ENCODE results near the gene CCDC197. TPM values are rescaled to one million over a fixed set of nuclear protein-coding genes. Genes with fewer than 3 reads are reported as not detected.

Gene CCDC197
- polyA plus RNA-seq, 3 donors, result not detected

- 59 to 73% (median 61%) methylated on average over 23 of the region's 23 CpGs for WGBS, 3 donors
- H3K27ac ChIP-seq (ENCODE audit: low read depth, low read length), result no peak overlapping the region
These were observed 37.6 kb upstream of the CCDC197 start for GRCh38 chr14:93959239-93960107.

DNA sequence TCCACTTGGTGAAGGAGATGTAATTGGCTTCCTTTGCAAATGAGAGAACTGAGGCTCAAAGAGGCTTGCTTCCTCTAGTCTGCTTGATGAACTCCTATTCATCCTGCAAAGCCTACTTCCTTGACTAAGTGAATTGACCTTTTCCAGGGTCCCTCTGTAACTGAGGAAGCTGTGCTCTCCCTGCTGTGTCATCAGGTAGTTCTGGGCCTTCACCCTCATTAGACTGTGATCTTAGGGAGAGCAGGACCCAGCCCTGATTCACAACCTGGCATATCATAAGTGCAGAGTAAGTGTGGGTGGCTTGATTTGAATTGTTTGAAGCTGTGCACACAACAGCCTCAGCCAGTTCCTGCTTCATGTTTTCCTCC, 37.0 kb upstream of the CCDC197 start:
- no peak overlapping the region for H3K27ac ChIP-seq (ENCODE audit: low read depth, low read length)

DNA sequence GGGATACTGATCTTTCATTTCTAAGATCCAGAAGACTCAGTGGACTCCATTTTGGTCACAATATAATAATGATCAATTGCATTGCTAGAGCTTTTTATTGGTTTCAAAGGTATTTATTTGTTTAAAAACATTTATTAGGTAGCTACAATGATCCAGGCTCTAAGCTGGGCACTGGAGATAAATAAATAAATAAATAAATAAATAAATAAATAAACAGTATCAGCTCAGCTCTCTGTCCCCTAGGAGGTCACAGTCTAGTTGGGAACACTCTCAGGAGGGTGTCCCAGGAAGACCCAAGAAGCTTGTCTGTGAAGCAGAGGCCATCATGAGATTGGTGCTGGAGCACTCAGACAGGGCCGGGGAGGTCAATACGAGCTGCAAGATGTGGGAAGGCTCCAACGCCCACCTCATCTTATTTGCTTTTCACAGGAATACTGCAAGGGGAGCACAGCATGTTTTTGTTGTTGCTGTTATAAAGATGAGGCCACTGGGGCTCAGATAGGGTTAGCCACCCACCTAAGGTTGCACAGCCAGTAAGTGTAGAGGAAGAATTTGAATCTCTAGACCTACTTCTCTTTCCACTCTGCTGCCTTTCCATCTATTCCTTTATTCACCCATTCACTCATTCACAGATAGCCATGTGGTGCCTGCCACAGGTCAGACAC, 36.2 kb upstream of the CCDC197 start:
- no peak overlapping the region for H3K27ac ChIP-seq (ENCODE audit: low read depth, low read length)
- 90 to 93% (median 92%) methylated on average over 3 of the region's 3 CpGs for WGBS, 3 donors

- WGBS, 3 donors, result 88 to 95% (median 91%) methylated on average over 8 of the region's 8 CpGs
- no peak overlapping the region for H3K27ac ChIP-seq (ENCODE audit: low read depth, low read length)
These were observed 35.5 kb upstream of the CCDC197 start for GRCh38 chr14:93961620-93962019.

GRCh38 chr14:93962701-93963601, 34.1 kb upstream of the CCDC197 start:
- WGBS, 3 donors, result 44 to 70% (median 50%) methylated on average over 16 of the region's 16 CpGs
- no peak overlapping the region for H3K27ac ChIP-seq (ENCODE audit: low read depth, low read length)

DNA sequence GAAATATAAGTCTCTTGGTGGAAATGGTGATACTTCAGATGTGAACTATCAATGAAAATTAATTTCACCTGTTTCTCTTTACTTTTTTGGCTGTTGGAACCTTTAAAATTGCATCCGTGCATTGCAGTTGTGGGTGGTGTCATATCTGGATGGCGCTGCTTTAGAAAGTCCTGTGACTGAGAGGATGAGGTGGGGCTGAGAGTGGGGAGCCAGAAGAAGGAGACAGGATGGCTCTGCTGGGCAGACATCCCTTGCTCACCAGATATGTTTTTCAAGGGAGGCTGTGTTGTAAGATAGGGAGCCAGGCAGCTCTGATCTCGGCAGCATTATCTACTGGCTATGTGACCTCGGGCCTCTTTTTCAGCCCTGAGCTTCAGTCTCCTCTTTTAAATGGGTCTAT, 33.4 kb upstream of the CCDC197 start:
- no peak overlapping the region for H3K27ac ChIP-seq (ENCODE audit: low read depth, low read length)
- 77 to 88% (median 86%) methylated on average over 4 of the region's 4 CpGs for WGBS, 3 donors

DNA sequence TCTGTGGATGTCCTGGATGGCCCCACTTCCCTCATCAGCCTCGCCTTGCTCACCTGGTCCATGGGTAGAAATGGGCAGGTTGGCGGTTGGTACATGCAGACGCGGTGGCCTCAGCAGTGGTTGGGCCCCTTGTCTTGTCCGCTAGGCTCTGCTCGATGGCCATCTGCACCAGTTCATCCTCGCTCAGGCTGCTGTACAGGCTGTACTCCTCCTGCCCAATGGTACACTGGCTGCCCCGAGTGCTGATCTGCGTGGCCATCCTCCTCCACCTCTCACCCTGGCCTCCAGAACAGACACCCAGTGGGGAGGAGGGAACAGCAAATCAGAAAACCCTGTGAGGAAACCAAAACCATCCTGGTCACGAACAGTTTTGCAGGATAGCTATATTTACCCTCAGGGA, 32.8 kb upstream of the CCDC197 start:
- no peak overlapping the region for H3K27ac ChIP-seq (ENCODE audit: low read depth, low read length)
- WGBS, 3 donors, result 94 to 95% (median 95%) methylated on average over 10 of the region's 10 CpGs

GRCh38 chr14:93964820-93965286, 32.2 kb upstream of the CCDC197 start:
- 88 to 92% (median 92%) methylated on average over 3 of the region's 3 CpGs for WGBS, 3 donors
- H3K27ac ChIP-seq (ENCODE audit: low read depth, low read length), result no peak overlapping the region

DNA sequence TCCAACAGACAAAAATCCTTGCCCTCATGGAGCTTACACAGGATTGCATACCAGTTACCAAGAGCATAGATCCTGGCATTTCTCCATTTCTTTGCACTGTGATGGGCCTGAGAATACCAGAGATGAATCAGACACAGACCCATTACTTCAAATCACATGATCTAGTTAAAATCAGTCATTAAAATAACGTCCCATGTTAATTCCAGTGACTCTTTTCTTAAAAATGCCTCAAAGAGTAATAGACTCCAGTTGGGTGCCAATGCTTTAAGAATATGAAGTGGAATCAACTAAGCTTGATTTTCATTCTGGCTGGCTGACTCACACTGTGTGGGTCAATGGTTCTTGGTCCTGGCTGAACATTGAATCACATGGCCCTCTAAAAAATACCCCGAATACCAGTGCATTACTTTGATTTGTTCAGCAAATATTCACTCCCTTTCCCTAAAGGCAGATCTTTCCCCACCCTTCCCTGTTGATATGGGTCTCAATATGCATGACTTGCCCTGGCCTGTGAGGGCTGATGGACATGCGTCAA, 31.7 kb upstream of the CCDC197 start:
- 86 to 89% (median 87%) methylated on average over 3 of the region's 3 CpGs for WGBS, 3 donors

DNA sequence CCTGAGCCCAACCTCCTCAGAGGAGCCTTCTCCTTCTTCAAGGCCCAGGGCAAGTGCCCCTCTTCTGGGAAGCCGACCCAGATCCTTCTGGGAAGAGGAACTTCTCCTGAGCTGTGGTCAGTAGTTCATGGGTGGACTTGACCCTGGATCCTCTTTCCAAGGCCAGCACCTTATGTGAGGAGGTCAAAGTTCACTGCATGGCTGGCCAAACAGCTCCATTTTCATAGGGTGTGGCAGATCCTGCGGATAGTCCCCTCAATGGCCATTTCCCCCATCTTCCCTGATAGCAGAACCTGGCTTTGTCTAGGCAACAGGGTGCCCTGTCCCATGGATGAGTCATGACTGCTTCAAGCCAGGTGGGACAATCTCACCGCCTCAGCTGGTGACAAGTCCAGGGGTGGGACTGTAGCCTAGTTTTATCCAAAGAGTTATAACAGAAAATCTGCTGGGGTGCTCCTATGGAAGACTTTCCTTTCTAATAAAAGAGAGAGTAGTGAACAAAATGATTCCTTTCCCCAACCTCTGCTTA, 31.1 kb upstream of the CCDC197 start:
- no peak overlapping the region for H3K27ac ChIP-seq (ENCODE audit: low read depth, low read length)
- WGBS, 3 donors, result 88 to 95% (median 94%) methylated on average over 3 of the region's 3 CpGs

More for the DNA sequence above, 31.7 kb upstream of the CCDC197 start:
- no peak overlapping the region for H3K27ac ChIP-seq (ENCODE audit: low read depth, low read length)

GRCh38 chr14:93967637-93968250, 29.4 kb upstream of the CCDC197 start:
- WGBS, 3 donors, result 57 to 72% (median 65%) methylated on average over 10 of the region's 10 CpGs
- H3K27ac ChIP-seq (ENCODE audit: low read depth, low read length), result no peak overlapping the region

DNA sequence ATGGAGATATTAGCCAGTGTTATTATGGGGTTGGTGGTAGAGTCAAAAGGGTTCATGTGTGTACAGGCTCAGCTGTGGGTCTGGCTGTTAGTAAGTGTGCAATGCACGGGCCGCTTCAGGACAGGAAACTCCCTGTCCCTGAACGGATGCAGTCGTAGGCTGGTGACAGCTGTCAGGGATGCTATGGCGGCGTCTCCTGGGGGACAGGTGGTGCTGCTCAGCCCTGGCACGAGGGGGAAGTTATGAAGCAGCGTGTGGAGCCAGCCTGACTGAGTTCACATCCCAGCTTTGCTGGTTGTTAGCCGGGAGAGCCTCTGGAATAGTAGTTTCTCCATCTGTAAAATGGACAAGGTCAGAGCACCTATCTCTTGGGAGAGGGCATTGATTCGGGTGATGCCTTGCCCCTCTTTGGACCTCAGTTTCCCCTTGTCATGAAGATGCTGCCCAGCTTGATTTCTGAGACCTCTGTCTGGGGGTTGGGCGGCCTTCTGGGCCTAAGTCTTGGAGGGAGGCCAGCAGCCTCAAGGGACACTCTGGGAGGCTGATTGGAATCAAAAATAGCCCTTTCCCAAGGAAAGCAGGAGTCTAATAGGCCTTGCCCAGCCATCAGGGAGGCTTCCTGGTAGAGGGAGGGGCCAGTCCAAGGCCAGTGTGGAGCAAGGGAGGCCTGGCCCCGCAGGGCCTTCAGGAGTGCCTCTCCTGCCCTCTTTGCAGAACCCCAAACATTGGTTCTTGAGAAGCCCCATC, 27.8 kb upstream of the CCDC197 start:
- H3K27ac ChIP-seq (ENCODE audit: low read depth, low read length), result no peak overlapping the region

GRCh38 chr14:93970585-93970964, 26.5 kb upstream of the CCDC197 start:
- 28 to 41% (median 41%) methylated on average over 9 of the region's 9 CpGs for WGBS, 3 donors
- no peak overlapping the region for H3K27ac ChIP-seq (ENCODE audit: low read depth, low read length)

More for the DNA sequence above, 27.8 kb upstream of the CCDC197 start:
- WGBS, 3 donors, result 50 to 80% (median 61%) methylated on average over 12 of the region's 12 CpGs

DNA sequence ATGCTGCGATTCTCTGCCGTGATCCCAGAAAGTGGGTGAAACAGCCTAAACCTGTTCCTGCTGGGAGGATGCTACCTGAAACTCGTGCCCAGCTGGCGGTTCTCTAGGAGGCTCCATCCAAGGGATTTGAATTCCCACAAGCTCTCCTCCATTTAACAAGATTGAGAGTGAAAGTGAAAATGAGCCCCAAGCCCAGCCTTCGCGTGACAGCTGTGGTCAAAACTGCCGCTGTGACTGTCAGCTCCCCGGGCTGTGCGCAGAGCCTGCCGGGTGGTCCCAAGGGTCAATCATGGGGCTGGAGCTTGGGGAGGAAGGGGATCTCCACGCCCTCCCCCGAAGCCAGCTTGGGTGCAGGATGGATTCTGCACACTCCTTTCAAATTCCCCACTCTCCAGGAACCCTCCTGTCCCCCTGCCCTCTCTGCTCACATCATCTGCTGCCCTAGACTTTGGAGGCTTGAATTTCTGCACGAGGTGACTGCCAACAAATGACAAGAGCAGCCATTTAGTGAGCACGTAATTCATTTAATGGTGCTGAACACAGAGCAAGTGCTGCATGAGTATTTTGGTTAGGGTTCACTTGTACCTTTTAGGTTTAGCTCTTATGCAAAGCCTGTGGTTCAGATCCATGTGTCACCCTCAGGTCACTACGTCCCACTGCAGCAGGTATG, 26.0 kb upstream of the CCDC197 start:
- H3K27ac ChIP-seq (ENCODE audit: low read depth, low read length), result no peak overlapping the region
- 33 to 51% (median 33%) methylated on average over 15 of the region's 15 CpGs for WGBS, 3 donors

GRCh38 chr14:93971635-93972027, 25.5 kb upstream of the CCDC197 start:
- H3K27ac ChIP-seq (ENCODE audit: low read depth, low read length), result no peak overlapping the region
- 81 to 82% (median 82%) methylated on average over 3 of the region's 3 CpGs for WGBS, 3 donors

GRCh38 chr14:93972618-93973205, 24.4 kb upstream of the CCDC197 start:
- WGBS, 3 donors, result 87 to 93% (median 87%) methylated on average over 6 of the region's 6 CpGs
- H3K27ac ChIP-seq (ENCODE audit: low read depth, low read length), result no peak overlapping the region

All from adipose tissue (tissue), 3 donors.